ENCODE data around the gene VAMP3.

VAMP3 gene

DNA sequence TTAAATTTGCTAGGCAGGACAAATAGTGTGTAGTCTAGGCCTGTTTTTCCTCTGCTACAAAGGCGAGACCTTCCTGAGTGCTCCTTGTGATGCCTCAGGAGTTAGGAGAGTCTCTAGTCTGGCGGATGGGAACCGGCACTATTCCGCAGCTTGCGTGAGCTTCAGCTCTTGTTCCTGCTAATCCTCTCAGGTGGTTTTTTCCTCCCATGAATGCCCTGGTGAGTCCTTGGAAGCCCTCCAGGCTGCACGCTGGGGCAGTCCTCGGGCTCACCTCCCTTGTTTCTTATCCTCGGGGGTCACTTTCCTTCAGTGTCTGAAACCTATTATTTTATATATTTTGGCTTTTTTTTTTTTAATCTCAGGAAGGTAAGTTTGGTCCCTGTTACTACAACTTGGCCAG is 53.6 kb downstream of the VAMP3 start:
- no peak for DNase-seq

- DNase-seq, result no peak
Observed at GRCh38 chr1:7826363-7826762, 55.3 kb downstream of the VAMP3 start.

GRCh38 chr1:7827126-7827955 is 56.2 kb downstream of the VAMP3 start:
- no peak for DNase-seq

Data from kidney glomerular epithelial cell (primary cell).